ENCODE measurements around the gene EGFL7.
"Not testable (repeated sequence)": the region's sequence is repeated elsewhere in the genome, so short reads cannot be mapped to it uniquely, and the experiment has no call there.

Gene EGFL7

GRCh38 chr9:136695435-136695895 is 32.7 kb downstream of the EGFL7 start:
- H3K9me3 Mint-ChIP-seq (ENCODE audit: low read depth): no peaks in the 10 kb centered on the region

DNA sequence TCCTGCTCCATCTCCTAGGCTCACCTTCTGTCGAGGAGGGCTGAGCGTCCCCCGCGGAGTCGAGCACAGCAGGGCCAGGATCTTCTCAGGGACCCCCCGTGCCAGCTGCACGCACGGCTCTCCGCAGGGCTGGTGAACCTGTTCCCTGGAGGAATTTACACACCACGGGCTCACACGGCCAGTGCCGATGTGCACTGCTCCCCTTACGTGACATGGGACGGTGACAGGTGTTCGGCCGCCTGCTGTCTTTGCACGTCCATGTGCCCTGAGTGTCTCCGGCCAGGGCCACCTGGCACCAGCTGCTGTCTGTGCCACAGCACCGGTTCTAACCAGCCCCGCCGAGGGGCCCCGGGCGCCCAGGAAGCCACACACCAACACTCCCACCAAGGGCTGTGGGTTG is 33.2 kb downstream of the EGFL7 start:
- Mint-ChIP-seq H3K27ac (no peak overlapping the region), H3K27me3 (peaks cover 5% of the 10 kb centered on the region), H3K9me3 (ENCODE audit: low read depth) (no peaks in the 10 kb centered on the region), H3K4me1 (ENCODE audit: low read depth) (peaks cover 14% of the 10 kb centered on the region), H3K36me3 (no peaks in the 10 kb centered on the region), H3K4me3 (no peak overlapping the region)

More at GRCh38 chr9:136695435-136695895, 32.7 kb downstream of the EGFL7 start:
- H3K27me3 Mint-ChIP-seq: peaks cover 5% of the 10 kb centered on the region
- no peaks in the 10 kb centered on the region for H3K36me3 Mint-ChIP-seq
- H3K27ac Mint-ChIP-seq: no peak overlapping the region
- no peak overlapping the region for H3K4me3 Mint-ChIP-seq
- peaks cover 9% of the 10 kb centered on the region for H3K4me1 Mint-ChIP-seq (ENCODE audit: low read depth)

GRCh38 chr9:136696502-136696901 is 33.8 kb downstream of the EGFL7 start:
- Mint-ChIP-seq H3K4me1 (ENCODE audit: low read depth) (peaks cover 20% of the 10 kb centered on the region), H3K9me3 (ENCODE audit: low read depth) (no peaks in the 10 kb centered on the region)

GRCh38 chr9:136697146-136697820 is 34.6 kb downstream of the EGFL7 start:
- H3K9me3 Mint-ChIP-seq (ENCODE audit: low read depth): no peaks in the 10 kb centered on the region
- H3K4me3 Mint-ChIP-seq: no peak overlapping the region
- no peak overlapping the region for H3K27ac Mint-ChIP-seq
- H3K4me1 Mint-ChIP-seq (ENCODE audit: low read depth): peaks cover 26% of the 10 kb centered on the region
- H3K27me3 Mint-ChIP-seq: peaks cover 5% of the 10 kb centered on the region
- H3K36me3 Mint-ChIP-seq: no peaks in the 10 kb centered on the region

More at GRCh38 chr9:136696502-136696901, 33.8 kb downstream of the EGFL7 start:
- H3K27me3 Mint-ChIP-seq: peaks cover 5% of the 10 kb centered on the region
- no peak overlapping the region for H3K4me3 Mint-ChIP-seq
- H3K36me3 Mint-ChIP-seq: no peaks in the 10 kb centered on the region
- no peak overlapping the region for H3K27ac Mint-ChIP-seq

DNA sequence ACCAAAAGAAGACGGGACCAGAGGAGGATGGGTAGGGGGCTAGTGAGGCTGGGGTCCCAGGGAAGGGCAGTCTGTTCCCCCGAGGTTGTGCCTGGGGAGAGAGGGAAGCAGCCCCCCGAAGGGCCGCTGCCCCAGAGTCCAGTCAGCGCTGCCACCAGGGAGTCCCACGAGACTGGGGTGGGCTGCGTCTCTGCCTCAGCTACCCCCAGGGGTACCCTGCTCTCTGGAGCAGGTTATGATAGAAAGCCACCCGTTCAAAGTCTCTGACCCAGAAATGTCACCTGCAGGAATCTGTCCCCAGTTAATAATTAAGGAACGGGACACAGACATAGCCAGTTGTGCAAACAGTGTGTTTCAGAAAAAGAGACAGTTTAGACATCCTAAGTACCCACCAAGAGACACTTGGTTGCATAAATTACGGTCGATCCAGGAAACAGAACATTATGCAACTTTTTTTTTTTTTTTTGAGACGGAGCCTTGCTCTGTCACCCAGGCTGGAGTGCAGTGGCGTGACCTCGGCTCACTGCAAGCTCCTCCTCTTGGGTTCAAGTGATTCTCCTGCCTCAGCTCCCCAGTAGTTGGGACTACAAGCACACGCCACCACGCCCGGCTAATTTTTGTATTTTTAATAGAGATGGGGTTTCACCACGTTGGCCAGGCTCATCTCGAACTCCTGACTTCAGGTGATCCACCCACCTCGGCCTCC is 35.3 kb downstream of the EGFL7 start:
- Mint-ChIP-seq H3K36me3 (no peaks in the 10 kb centered on the region), H3K27ac (no peak overlapping the region), H3K4me1 (ENCODE audit: low read depth) (peaks cover 26% of the 10 kb centered on the region), H3K4me3 (no peak overlapping the region), H3K9me3 (ENCODE audit: low read depth) (no peaks in the 10 kb centered on the region), H3K27me3 (peaks cover 4% of the 10 kb centered on the region)

DNA sequence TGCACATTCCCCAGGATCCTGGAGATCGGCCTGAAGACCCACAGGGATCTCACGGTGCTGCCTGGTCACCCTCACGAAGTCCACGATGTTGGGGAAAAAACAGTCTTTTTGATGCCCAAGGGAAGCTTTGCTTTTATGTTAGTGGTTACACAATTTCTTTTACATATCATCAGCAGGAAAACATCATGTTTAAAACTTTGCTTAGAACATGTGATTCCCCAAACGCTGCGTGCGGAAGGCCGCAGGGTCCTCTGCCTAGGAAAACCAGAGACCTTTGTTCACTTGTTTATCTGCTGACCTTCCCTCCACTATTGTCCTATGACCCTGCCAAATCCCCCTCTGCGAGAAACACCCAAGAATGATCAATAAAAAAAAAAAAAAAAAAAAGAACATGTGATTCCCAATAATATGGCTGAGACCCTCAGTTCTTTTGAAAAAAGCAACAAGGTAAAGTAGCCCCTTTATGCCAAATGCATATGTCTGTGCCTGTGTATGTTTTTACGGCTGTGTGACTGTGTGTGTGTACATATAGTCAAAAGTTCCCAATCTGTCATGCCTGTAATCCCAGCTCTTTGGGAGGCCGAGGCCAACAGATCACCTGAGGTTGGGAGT is 36.0 kb downstream of the EGFL7 start:
- no peak overlapping the region for H3K4me3 Mint-ChIP-seq
- H3K4me1 Mint-ChIP-seq (ENCODE audit: low read depth): peaks cover 26% of the 10 kb centered on the region
- H3K27me3 Mint-ChIP-seq: no peaks in the 10 kb centered on the region
- H3K36me3 Mint-ChIP-seq: no peaks in the 10 kb centered on the region
- no peak overlapping the region for H3K27ac Mint-ChIP-seq
- H3K9me3 Mint-ChIP-seq (ENCODE audit: low read depth): no peaks in the 10 kb centered on the region

- peak overlapping the region; percentile 5 for H3K4me3 Mint-ChIP-seq
- H3K27ac Mint-ChIP-seq: no peak overlapping the region
- no peaks in the 10 kb centered on the region for H3K27me3 Mint-ChIP-seq
- H3K36me3 Mint-ChIP-seq: no peaks in the 10 kb centered on the region
- H3K9me3 Mint-ChIP-seq (ENCODE audit: low read depth): no peaks in the 10 kb centered on the region
- peaks cover 26% of the 10 kb centered on the region for H3K4me1 Mint-ChIP-seq (ENCODE audit: low read depth)
Observed at GRCh38 chr9:136700304-136700703, 37.6 kb downstream of the EGFL7 start.

- peaks cover 26% of the 10 kb centered on the region for H3K4me1 Mint-ChIP-seq (ENCODE audit: low read depth)
- peak overlapping the region; percentile 93 for H3K27ac Mint-ChIP-seq
- peak overlapping the region; percentile 85 for H3K4me3 Mint-ChIP-seq
- H3K9me3 Mint-ChIP-seq (ENCODE audit: low read depth): no peaks in the 10 kb centered on the region
- H3K36me3 Mint-ChIP-seq: no peaks in the 10 kb centered on the region
- no peaks in the 10 kb centered on the region for H3K27me3 Mint-ChIP-seq
Observed at GRCh38 chr9:136700959-136701667, 38.4 kb downstream of the EGFL7 start.

DNA sequence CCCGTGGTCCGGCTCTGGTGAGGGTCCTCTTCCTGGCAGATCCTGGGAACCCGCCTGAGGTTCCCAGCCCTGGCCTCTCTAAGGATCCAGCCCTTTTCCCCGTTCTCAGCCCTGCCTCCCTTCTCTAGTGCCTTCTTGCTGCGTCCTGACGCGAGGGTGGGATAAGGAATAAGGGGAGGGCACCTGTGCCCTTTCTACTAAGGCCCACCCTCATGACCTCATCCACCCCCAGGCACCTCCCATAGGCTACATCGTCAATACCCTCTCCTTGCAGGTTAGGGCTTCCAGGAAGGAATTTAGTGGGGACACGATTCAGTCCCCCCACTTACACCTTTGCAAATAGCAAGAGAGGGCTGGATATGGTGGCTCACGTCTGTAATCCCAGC is 38.9 kb downstream of the EGFL7 start:
- Mint-ChIP-seq H3K4me1 (ENCODE audit: low read depth) (peaks cover 26% of the 10 kb centered on the region), H3K9me3 (ENCODE audit: low read depth) (no peaks in the 10 kb centered on the region), H3K27ac (peak overlapping the region; percentile 93), H3K36me3 (no peaks in the 10 kb centered on the region), H3K4me3 (peak overlapping the region; percentile 85), H3K27me3 (no peaks in the 10 kb centered on the region)

DNA sequence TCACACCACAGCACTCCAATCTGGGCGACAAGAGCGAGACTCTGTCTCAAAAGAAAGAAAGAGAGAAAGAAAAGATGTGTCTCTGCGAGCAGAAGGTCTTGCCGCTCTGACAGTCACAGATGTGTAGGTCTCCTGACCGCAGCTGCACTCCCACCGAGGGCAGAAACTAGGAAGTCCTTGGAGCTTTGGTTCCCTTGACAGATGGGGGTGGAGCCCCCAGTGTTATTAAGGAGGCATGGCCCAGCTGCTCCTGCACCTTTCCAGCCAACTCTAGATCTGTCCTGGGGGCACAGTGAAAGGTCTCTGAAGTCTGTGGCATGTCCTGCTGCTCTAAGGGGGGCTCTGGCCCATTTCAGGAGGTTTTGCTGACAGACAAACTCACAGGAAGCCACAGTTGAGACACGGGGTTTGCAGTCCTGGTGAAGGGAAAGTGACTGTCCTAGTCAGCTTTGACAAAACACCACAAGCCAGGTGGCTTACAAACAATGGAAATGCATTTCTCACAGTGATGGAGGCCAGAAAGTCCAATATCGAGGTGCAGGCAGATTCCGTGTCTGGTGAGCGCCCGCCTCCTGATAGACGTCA is 40.7 kb downstream of the EGFL7 start:
- no peak overlapping the region for H3K4me3 Mint-ChIP-seq
- no peak overlapping the region for H3K27ac Mint-ChIP-seq
- H3K4me1 Mint-ChIP-seq (ENCODE audit: low read depth): peaks cover 24% of the 10 kb centered on the region
- no peaks in the 10 kb centered on the region for H3K36me3 Mint-ChIP-seq
- H3K27me3 Mint-ChIP-seq: no peaks in the 10 kb centered on the region
- no peaks in the 10 kb centered on the region for H3K9me3 Mint-ChIP-seq (ENCODE audit: low read depth)

GRCh38 chr9:136704741-136705140 is 42.0 kb downstream of the EGFL7 start:
- H3K27me3 Mint-ChIP-seq; H3K36me3 Mint-ChIP-seq; H3K4me3 Mint-ChIP-seq; H3K9me3 Mint-ChIP-seq (ENCODE audit: low read depth); H3K27ac Mint-ChIP-seq: not testable (repeated sequence)
- H3K4me1 Mint-ChIP-seq (ENCODE audit: low read depth): peaks cover 21% of the 10 kb centered on the region

GRCh38 chr9:136705564-136705963 is 42.8 kb downstream of the EGFL7 start:
- Mint-ChIP-seq H3K4me1 (ENCODE audit: low read depth) (peaks cover 16% of the 10 kb centered on the region), H3K36me3 (no peaks in the 10 kb centered on the region), H3K27me3 (peaks cover 4% of the 10 kb centered on the region), H3K27ac (no peak overlapping the region), H3K4me3 (no peak overlapping the region), H3K9me3 (ENCODE audit: low read depth) (no peaks in the 10 kb centered on the region)

DNA sequence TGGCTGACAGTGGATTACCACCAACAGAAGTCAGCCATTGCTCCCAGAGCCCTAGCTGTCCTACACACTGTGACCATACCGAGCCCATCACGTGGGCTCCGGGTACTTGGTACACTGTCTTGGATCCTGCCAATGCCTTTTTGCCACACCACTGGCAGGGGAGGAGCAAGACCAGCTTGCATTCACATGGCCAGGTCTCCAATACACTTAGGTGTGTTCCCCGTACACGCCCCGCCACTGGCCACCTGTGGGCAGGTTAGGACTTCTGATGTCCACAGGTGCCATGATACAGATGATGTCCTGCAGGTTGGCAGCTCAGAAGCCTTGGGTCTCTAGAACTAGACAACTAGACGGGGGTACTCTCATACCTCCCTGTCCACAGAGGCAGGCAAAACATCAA is 44.3 kb downstream of the EGFL7 start:
- no peak overlapping the region for H3K27ac Mint-ChIP-seq
- peaks cover 6% of the 10 kb centered on the region for H3K4me1 Mint-ChIP-seq (ENCODE audit: low read depth)
- H3K4me3 Mint-ChIP-seq: no peak overlapping the region
- peaks cover 4% of the 10 kb centered on the region for H3K27me3 Mint-ChIP-seq
- no peaks in the 10 kb centered on the region for H3K9me3 Mint-ChIP-seq (ENCODE audit: low read depth)
- H3K36me3 Mint-ChIP-seq: no peaks in the 10 kb centered on the region

DNA sequence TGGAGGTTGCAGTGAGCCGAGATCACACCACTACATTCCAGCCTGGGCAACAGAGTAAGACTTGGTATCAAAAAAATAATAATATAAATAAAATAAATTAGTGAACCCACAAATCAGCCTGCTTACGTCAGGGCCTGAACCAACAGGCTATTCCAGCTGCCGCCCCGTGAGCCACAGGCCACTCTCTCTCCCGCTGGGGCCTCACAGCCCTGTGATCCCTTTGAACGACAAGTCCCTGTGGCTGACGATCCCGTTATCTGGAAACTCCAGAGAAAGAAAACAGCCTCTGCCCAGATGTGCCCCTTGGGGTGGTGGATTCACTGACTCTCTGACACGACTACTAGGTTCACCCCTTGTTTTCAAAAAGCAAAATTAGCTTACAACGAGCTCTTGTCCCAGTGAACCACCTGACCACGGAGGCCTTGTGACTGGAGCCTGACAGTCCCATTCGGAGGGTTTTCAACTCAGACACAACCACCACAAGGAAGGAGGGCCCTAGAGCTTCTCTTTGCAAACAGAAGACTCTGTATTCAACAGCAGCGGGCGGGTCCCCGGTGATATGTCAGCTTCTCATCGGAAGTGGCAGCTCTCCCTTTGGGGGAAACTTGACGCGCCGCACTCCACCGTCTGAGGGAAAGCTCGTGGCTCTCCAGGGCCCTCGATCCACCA is 45.3 kb downstream of the EGFL7 start:
- Mint-ChIP-seq H3K4me1 (ENCODE audit: low read depth) (peaks cover 3% of the 10 kb centered on the region), H3K4me3 (no peak overlapping the region), H3K36me3 (no peaks in the 10 kb centered on the region), H3K9me3 (ENCODE audit: low read depth) (no peaks in the 10 kb centered on the region), H3K27ac (no peak overlapping the region), H3K27me3 (peaks cover 4% of the 10 kb centered on the region)

Data from activated naive CD8-positive, alpha-beta T cell (primary cell).